Measurements from ENCODE around the gene ARHGAP26. TPM values are rescaled to one million over a fixed set of nuclear protein-coding genes. Genes with fewer than 3 reads are reported as not detected.

The ARHGAP26 gene
- total RNA-seq, 4 donors from 2014 or later, result 11.1 to 36.1 (median 21.8) TPM

DNA sequence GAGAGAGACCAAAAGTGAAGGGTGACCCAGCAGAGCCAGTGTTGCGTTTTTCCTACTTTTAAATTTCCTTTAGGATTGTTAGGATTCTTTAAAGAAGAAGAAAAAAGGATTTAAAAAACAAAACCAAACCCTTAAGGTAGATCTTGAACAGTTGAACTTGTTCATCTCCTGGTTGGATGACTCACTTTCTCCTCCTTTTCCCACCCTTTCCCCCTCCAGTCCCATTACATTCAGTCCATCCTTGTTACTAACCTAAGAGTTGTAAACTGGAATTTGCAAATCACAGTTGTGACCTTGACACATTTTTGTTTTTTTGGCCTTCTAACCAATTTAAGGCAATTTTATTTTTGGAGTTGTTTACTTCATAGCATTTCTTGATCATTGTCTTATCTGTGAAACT, 289.2 kb downstream of the ARHGAP26 start:
- H3K27me3 ChIP-seq, result no peaks in the 10 kb centered on the region
- H3K9me3 ChIP-seq, result no peaks in the 10 kb centered on the region
- H3K27ac ChIP-seq, result no peak overlapping the region
- H3K4me1 ChIP-seq, result peaks cover 41% of the 10 kb centered on the region
- WGBS, result 88% methylated on average over 1 of the region's 1 CpG
- H3K36me3 ChIP-seq, result no peaks in the 10 kb centered on the region
- DNase-seq (ENCODE audit: low spot score in 2 of 2), result no peak
- no peak overlapping the region for H3K4me3 ChIP-seq
- TF ChIP-seq EP300 (IDR thresholded peaks at IDR 0.05), result no peak
- TF ChIP-seq POLR2AphosphoS5 (IDR thresholded peaks at IDR 0.05), result no peak
- TF ChIP-seq CTCF (IDR thresholded peaks at IDR 0.05), result no peak
- no peak for TF ChIP-seq POLR2A (IDR thresholded peaks at IDR 0.05)

GRCh38 chr5:143059976-143060765, 290.0 kb downstream of the ARHGAP26 start:
- DNase-seq (ENCODE audit: low spot score in 2 of 2), result no peak
- Histone ChIP-seq H3K4me3 (no peak overlapping the region), H3K4me1 (peaks cover 50% of the 10 kb centered on the region), H3K36me3 (no peaks in the 10 kb centered on the region), H3K9me3 (no peaks in the 10 kb centered on the region), H3K27me3 (no peaks in the 10 kb centered on the region), H3K27ac (no peak overlapping the region)
- WGBS, result 75% methylated on average over 3 of the region's 3 CpGs
- no peak for TF ChIP-seq EP300 (IDR thresholded peaks at IDR 0.05)
- TF ChIP-seq POLR2AphosphoS5 (IDR thresholded peaks at IDR 0.05), result no peak
- no peak for TF ChIP-seq CTCF (IDR thresholded peaks at IDR 0.05)
- TF ChIP-seq POLR2A (IDR thresholded peaks at IDR 0.05), result no peak

DNA sequence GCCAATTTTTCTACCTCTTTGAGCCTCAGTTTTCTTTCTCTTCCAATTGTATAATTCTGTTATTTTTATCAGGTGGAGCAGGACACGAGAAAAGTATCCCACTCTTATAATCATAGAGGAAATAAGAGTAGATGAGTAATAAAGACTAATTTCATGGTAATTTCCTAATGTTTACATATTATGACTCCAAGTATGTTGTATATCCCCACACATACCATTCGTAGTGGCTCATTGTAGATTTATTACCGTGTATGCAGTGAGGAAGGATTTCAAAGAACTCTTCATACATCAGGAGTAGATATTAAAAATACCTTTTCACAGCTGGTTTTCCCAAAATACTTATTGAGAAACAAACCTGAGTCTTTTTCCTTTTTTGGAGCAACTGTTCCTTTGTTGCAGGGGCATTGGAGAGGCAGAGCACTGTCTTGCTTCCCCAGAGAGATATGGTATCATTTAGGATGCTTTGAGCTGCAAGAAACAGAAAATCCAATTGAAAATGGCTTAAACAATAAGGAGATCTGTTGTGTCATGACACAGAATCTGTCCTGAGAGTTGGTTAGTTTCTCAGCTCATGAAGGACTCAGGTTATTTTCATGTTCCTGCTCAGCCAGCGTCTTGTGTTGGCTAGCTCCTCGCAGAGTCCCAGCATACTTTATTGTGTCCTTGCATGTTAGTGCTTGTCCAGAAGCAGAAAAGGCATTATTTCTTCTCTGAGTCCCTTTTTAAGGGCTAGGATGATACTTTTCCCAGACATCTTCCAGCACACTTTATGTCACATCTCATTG, 291.2 kb downstream of the ARHGAP26 start:
- DNase-seq (ENCODE audit: low spot score in 2 of 2), result no peak
- peaks cover 61% of the 10 kb centered on the region for H3K4me1 ChIP-seq
- TF ChIP-seq POLR2A (IDR thresholded peaks at IDR 0.05) (no peak), POLR2AphosphoS5 (IDR thresholded peaks at IDR 0.05) (no peak), EP300 (IDR thresholded peaks at IDR 0.05) (no peak), CTCF (IDR thresholded peaks at IDR 0.05) (no peak)
- WGBS, result 19% methylated on average over 5 of the region's 5 CpGs
- H3K27ac ChIP-seq, result peak overlapping the region; percentile 28
- no peaks in the 10 kb centered on the region for H3K36me3 ChIP-seq
- H3K27me3 ChIP-seq, result no peaks in the 10 kb centered on the region
- H3K9me3 ChIP-seq, result no peaks in the 10 kb centered on the region
- no peak overlapping the region for H3K4me3 ChIP-seq

DNA sequence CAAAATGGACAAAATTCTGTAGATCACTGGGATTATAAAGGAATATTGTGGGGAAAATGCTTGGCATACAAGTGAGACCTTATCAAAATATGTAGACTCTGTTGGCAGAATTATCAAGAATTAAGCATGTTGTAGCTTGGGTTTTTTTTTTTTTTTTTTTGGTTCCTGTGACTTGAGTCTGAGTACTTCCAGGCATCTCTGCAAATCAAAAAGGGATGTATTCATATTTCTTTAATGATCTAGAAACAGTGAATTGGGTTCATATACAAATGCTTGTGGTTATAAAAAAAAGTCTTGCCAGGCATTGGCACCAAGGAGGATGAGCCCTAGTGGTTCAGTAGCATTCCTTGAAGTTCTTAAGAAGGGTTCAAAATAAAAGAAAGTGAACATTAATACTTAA, 292.2 kb downstream of the ARHGAP26 start:
- H3K9me3 ChIP-seq, result no peaks in the 10 kb centered on the region
- H3K4me1 ChIP-seq, result peaks cover 71% of the 10 kb centered on the region
- no peaks in the 10 kb centered on the region for H3K36me3 ChIP-seq
- H3K27me3 ChIP-seq, result no peaks in the 10 kb centered on the region
- DNase-seq (ENCODE audit: low spot score in 2 of 2), result no peak
- TF ChIP-seq POLR2A (IDR thresholded peaks at IDR 0.05) (no peak), POLR2AphosphoS5 (IDR thresholded peaks at IDR 0.05) (no peak), EP300 (IDR thresholded peaks at IDR 0.05) (no peak), CTCF (IDR thresholded peaks at IDR 0.05) (no peak)
- no peak overlapping the region for H3K4me3 ChIP-seq
- no peak overlapping the region for H3K27ac ChIP-seq
